ENCODE results near the gene ALDH7A1.

DNA sequence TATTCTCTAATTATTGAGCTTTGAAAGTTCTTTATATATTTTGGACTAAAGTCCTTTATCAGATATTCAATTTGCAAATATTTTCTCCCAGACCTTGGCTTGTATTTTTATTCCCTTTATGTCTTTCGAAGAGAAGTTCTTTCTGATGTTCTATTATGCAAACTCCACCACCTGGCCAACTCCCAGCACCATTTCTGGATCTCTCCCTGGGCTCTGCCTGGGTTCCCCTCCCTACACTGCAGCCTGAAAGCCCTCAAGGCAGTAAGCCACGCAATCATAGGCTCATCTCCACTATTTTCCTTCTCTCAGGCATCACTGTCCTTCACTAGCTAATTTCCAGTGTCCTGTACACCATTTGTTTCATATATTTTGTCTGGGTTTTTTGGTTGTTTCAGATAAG is 95.7 kb downstream of the ALDH7A1 start:
- TF ChIP-seq CTCF (IDR thresholded peaks at IDR 0.05 in 2 of 3, conservative IDR thresholded peaks at IDR 0.05 in 1 of 3; ENCODE audit: control insufficient read depth in 2 of 3, extremely low read depth in 1 of 3, insufficient read depth in 1 of 3, low read depth in 3 of 3, low read length in 3 of 3) (no peak), ZNF207 (IDR thresholded peaks at IDR 0.05; ENCODE audit: borderline replicate concordance) (no peak), NR2C1 (IDR thresholded peaks at IDR 0.05) (no peak), PML (IDR thresholded peaks at IDR 0.05; ENCODE audit: low read length) (no peak), POLR2AphosphoS2 (IDR thresholded peaks at IDR 0.05; ENCODE audit: low read depth, low read length) (no peak), MXI1 (IDR thresholded peaks at IDR 0.05; ENCODE audit: low read depth, low read length) (no peak)
